Effector memory CD8-positive, alpha-beta T cell (primary cell): ENCODE results near the gene GPR148.

ENCODE experiments used
- ATAC-seq: fragments of 150-1000 bp; cut with Tn5 transposase; replicated peaks from 2 replicates; pipeline ENCODE4 v1.10.0; 2021; ENCODE audit warnings: mild to moderate bottlenecking, moderate library complexity
- DNase-seq, 3 experiments: peaks; one replicate each; pipeline ENCODE4 v3.0.0; 2021
- H3K27ac Mint-ChIP-seq, 2 donors: one replicate each; pipeline ENCODE4 v1.8.0; 2022; ENCODE audit warnings: mild to moderate bottlenecking in 2 of 2, mixed read lengths in 2 of 2, moderate library complexity in 2 of 2
- H3K27me3 Mint-ChIP-seq, 2 donors: one replicate each; pipeline ENCODE4 v1.8.0; 2022; ENCODE audit warnings: mixed read lengths in 2 of 2
- H3K36me3 Mint-ChIP-seq: one replicate; pipeline ENCODE4 v1.8.0; 2022; ENCODE audit warnings: mild to moderate bottlenecking, moderate library complexity, mixed read lengths; ENCODE audit not compliant: insufficient read depth
- H3K4me1 Mint-ChIP-seq, 2 donors: one replicate each; pipeline ENCODE4 v1.8.0; 2022; ENCODE audit warnings: low read depth in 2 of 2, mixed read lengths in 2 of 2
- H3K4me3 Mint-ChIP-seq, 2 donors: one replicate each; pipeline ENCODE4 v1.8.0; 2022; ENCODE audit warnings: mild to moderate bottlenecking in 2 of 2, mixed read lengths in 2 of 2, moderate library complexity in 2 of 2
- H3K9me3 Mint-ChIP-seq, 2 donors: one replicate each; pipeline ENCODE4 v1.8.0; 2022; ENCODE audit warnings: mixed read lengths in 2 of 2

Gene GPR148

DNA sequence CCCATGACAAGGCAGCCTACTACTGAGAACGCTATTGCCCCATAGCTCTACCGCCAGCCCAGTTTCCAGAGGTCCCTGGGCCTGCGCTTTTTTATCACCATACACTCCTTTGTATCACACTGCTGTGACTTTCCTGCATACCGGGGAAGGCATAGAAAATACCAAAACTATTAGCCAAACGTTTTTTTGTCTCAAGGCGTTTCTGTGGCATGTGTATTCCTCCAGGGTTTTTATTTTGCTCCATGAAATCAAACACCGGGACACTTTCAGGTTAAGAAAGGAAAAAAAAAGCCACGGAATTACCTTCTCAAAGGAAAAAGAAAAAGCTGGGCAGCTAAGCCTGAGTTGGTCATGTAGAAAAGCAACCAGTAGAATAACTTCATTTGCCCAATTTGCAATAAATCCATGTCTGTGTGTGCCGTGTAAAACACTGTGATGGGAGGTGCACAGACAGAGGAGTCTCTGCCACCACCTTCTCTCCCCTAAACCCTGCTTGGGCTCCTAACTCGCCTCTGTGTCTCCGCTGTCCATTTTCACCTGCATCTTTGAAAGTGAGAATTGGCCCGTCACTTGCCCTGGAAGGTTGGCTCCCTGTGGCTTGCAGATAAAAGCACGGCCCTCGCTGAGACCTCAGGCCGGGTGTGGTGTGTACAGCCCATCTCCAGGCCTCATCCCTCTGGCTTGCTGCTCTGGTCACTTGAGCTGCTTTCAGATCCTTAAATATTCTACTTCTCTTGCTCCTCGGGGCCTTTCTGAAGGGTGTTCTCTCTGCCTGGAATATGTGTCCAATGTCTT, 28.2 kb downstream of the GPR148 start:
- Mint-ChIP-seq H3K4me3 (peak overlapping the region; percentile 60 to 70), H3K27ac (no peak overlapping the region), H3K9me3 (no peaks in the 10 kb centered on the region)

DNA sequence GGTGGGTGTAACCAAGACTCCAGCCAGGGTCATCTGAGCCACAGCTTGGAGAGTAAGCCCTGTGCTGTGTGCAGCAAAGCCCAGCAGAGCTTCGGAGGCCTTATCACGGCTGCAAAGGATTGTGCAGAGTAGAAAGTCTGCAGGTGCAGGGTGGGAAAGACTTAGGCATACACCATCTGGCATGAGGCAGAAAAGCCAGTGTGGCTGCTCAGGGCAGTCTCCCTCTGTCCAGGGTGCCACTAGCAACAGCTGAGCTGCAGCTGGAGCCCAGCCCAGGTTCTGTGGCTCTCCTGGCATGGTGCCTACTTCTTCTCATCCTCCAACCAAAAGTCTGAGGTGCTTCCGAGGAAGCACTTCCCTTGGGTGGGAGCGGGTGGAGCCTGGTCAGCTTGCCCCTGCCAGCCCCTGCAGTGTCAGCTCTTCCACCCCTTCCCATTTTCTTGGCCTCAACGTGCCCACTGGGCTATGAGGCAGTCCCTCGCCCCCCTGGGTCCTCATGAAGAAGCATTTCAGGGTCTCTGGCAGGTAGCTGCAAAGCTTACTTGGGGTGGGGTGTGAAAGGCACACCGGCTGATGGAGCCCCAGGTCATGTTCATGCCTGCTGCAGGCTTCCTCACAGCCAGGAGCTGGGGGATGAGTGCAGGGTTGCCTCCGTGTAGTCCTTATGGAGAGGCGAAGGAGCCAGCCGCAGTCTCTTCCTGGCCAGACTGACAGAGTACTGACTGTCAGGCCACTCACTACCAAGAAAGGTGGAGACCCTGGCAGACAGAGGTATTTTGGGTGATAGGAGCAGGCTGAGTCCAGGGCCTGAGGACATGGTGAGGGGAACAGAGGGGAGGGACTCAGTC, 31.3 kb downstream of the GPR148 start:
- H3K4me1 Mint-ChIP-seq, result peaks cover 0 to 9% of the 10 kb centered on the region in 2 donors
- H3K4me3 Mint-ChIP-seq, result no peak overlapping the region
- H3K9me3 Mint-ChIP-seq, result no peaks in the 10 kb centered on the region
- DNase-seq, result no peak
- H3K36me3 Mint-ChIP-seq, result peaks cover 2% of the 10 kb centered on the region
- no peak for ATAC-seq
- H3K27ac Mint-ChIP-seq, result no peak overlapping the region
- H3K27me3 Mint-ChIP-seq, result peaks cover 45 to 74% of the 10 kb centered on the region in 2 donors

More for the DNA sequence above, 28.2 kb downstream of the GPR148 start:
- Mint-ChIP-seq H3K36me3 (peaks cover 2% of the 10 kb centered on the region), H3K27me3 (peaks cover 68 to 83% of the 10 kb centered on the region in 2 donors), H3K4me1 (peaks cover 0 to 9% of the 10 kb centered on the region in 2 donors)
- DNase-seq (no peak), ATAC-seq (no peak)

DNA sequence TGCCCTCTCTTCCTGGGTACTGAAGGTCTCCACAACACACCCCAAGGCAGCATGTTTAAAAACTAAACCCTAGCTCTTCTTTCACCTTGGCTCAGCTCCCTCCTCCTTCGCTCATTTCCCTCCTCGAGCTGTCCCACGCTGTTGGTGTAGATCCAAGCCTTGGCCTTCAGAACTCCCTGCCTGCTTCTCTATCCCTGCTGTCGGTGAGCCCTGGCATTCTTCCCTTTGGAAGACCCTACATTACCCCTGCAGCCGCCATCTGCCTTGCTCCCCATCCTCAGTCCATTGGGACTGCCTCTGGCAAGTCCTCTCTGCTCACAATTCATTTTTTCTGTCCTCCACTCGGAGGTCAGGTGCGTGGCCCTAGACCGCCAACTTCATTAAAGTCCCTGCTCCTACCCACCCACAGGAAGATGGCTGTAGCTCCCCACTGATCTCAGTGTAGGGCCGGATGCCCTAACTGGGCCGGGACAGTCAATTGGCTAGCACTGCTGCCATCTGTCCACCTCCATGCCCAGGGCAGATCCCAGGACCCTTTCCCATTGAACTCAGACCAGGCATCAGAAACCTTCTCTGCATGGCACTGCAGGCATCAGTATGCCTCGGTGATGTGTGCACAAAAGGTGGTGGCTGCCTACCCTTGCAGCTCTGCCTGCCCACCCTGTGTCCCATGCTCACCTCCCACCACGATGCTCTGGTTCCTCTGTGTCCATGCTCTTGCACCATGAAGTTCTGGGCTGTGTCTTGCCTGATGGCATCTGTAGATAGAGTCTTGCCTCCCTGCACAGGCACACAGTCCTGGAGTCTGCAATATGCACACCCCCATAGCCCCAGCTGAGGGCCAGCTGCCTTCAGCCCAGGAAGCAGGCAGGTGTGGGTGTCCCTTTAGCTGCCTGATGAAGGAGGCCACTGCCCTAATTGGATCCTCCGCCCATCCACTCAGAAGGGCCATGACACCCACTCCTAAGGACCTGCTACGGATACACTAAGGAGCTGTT, 32.2 kb downstream of the GPR148 start:
- Mint-ChIP-seq H3K36me3 (peaks cover 2% of the 10 kb centered on the region), H3K4me3 (no peak overlapping the region), H3K4me1 (peaks cover 0 to 4% of the 10 kb centered on the region in 2 donors), H3K27me3 (peaks cover 38 to 73% of the 10 kb centered on the region in 2 donors), H3K27ac (no peak overlapping the region), H3K9me3 (no peaks in the 10 kb centered on the region)
- no peak for DNase-seq
- ATAC-seq, result no peak

DNA sequence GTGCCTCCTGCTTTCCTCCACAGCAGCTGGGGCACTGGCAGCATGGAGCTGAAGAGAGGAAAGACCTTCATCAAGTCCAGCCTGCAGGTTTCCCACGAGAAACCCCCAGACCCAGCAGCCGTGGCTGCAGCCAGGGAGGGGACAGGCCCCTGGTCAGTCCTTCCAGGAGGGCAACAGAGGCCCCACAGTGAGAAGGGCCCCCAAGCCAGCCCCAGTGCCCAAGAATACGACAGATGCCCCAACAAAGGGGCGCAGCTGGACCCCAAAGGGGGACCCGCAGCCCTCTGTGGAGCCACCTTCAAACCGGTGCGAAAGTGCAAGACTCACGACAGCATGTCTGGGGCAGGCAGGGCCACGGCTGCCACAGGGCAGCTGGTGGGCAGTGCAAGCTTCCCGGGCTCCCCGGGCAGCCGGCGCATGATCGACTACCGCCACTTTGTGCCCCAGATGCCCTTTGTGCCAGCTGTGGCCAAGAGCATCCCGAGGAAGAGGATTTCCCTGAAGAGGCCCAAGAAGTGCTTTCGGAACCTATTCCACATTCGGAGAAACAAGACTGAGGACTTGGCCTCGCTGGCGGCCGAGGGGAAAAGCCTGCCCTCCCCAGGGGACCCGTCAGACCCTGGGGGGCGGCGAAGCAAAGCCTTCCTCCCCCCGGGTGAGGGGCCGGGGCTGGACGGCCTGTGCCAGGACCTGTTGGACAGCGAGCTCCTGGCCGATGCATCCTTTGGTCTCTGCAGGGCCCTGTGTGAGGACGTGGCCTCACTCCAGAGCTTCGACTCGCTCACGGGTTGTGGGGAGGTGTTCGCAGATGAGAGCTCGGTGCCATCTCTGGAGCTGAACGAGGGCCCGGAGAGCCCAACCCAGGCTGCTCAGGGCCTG, 33.4 kb downstream of the GPR148 start:
- DNase-seq (no peak), ATAC-seq (no peak)
- peaks cover 37 to 75% of the 10 kb centered on the region in 2 donors for H3K27me3 Mint-ChIP-seq
- H3K4me1 Mint-ChIP-seq, result no peaks in the 10 kb centered on the region
- no peaks in the 10 kb centered on the region for H3K9me3 Mint-ChIP-seq
- peaks cover 2% of the 10 kb centered on the region for H3K36me3 Mint-ChIP-seq
- H3K4me3 Mint-ChIP-seq, result no peak overlapping the region
- H3K27ac Mint-ChIP-seq, result no peak overlapping the region

DNA sequence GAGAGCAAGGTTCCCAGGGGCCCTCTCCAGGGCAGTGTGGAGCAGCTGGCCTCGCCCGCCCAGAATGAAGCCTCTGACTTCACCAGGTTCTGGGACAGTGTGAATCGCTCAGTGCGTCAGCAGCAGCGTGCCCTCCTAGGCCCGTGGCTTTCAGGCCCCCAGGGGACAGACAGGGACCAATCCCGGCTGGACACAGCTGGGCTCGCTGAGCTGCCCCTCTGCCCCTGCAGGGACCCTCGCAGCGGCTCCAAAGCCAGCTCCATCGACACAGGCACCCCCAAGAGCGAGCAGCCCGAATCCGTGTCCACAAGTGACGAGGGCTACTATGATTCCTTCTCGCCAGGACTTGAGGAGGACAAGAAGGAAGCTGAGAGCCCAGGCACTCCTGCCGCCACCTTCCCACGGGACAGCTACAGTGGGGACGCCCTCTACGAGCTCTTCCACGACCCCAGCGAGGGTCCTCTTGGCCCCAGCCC, 34.1 kb downstream of the GPR148 start:
- no peak for ATAC-seq

DNA sequence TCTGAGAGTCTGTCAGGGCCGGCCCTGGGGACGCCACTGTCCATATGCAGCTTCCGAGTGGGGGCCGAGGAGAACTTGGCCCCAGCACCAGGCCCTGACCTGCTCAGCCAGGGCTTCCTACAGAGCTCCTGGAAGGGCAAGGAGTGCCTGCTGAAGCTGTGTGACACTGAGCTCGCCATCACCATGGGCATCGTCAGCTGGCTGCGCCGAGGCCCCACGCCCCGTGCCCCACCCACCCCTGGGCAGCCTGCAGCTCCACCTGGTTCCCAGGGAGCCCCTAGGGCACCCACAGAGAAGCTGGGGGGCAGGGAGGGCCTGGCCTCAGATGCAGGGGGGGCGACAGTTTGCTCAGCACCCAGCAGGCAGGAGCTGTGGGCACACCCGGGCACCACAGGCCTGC, 34.5 kb downstream of the GPR148 start:
- Mint-ChIP-seq H3K36me3 (peaks cover 2% of the 10 kb centered on the region), H3K27me3 (peaks cover 33 to 75% of the 10 kb centered on the region in 2 donors), H3K4me3 (no peak overlapping the region), H3K27ac (no peak overlapping the region), H3K9me3 (no peaks in the 10 kb centered on the region), H3K4me1 (no peaks in the 10 kb centered on the region)
- no peak for DNase-seq
- ATAC-seq, result no peak

More for the DNA sequence above, 34.1 kb downstream of the GPR148 start:
- no peaks in the 10 kb centered on the region for H3K4me1 Mint-ChIP-seq
- DNase-seq, result no peak
- H3K4me3 Mint-ChIP-seq, result no peak overlapping the region
- no peaks in the 10 kb centered on the region for H3K9me3 Mint-ChIP-seq
- H3K27ac Mint-ChIP-seq, result no peak overlapping the region
- peaks cover 33 to 75% of the 10 kb centered on the region in 2 donors for H3K27me3 Mint-ChIP-seq
- H3K36me3 Mint-ChIP-seq, result peaks cover 2% of the 10 kb centered on the region

DNA sequence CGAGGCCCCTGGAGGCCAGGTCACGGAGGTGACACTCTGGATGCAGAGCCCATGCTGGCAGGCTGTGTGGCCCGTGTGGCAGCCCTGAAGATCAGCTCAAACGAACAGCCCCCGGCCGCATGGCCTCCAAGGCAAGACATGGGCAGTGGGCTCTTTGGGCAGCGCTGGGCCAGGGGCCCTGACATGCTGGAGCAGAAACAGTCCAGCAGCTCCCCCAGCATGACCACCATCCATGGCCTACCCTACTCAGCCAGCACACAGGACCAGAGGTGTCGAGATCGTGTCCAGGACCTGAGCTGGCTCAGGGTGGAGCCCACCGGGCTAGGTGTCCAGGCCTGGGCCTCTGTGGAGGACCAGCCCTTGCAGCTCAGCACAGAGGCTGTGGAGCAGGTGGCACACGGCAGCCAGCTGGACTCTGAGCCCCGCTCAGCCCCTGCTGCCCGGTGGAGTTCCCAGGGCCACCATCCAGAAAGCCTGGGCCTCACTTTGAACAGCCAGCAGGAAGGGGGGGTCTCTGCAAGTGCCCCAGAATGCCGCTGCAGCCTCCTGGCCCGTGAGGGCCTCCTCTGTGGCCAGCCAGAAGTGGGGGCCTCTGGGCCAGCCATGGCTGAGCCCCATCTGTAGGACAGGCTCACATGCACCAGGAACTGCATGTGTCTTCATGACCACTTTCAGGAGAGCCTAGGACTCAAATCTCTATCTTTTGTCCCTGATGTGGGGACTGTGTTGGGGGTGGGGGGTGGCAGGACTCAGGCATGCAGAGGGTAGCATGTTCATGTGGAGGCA, 35.4 kb downstream of the GPR148 start:
- Mint-ChIP-seq H3K4me1 (no peaks in the 10 kb centered on the region), H3K27me3 (peaks cover 31 to 77% of the 10 kb centered on the region in 2 donors), H3K9me3 (no peaks in the 10 kb centered on the region), H3K4me3 (no peak overlapping the region), H3K27ac (no peak overlapping the region), H3K36me3 (peaks cover 2% of the 10 kb centered on the region)
- ATAC-seq (no peak), DNase-seq (no peak)

DNA sequence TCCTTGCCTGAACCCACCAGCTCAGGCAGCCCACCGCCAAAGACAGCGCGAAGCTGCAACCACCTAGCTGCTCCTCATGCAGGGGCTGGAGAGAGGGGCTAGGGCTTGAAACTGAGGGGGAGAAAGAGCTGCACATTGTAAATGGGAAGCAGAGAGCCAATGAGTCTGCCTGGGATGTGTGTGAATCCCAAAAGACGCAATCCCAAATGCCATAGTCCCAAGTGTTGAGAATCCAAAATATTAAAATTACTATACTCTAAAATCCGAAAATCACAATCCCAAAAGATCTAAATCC, 35.9 kb downstream of the GPR148 start:
- H3K4me3 Mint-ChIP-seq, result no peak overlapping the region
- no peak overlapping the region for H3K27ac Mint-ChIP-seq
- no peaks in the 10 kb centered on the region for H3K4me1 Mint-ChIP-seq
- ATAC-seq, result no peak
- H3K27me3 Mint-ChIP-seq, result peaks cover 31 to 82% of the 10 kb centered on the region in 2 donors
- DNase-seq, result no peak
- peaks cover 2% of the 10 kb centered on the region for H3K36me3 Mint-ChIP-seq
- no peaks in the 10 kb centered on the region for H3K9me3 Mint-ChIP-seq

DNA sequence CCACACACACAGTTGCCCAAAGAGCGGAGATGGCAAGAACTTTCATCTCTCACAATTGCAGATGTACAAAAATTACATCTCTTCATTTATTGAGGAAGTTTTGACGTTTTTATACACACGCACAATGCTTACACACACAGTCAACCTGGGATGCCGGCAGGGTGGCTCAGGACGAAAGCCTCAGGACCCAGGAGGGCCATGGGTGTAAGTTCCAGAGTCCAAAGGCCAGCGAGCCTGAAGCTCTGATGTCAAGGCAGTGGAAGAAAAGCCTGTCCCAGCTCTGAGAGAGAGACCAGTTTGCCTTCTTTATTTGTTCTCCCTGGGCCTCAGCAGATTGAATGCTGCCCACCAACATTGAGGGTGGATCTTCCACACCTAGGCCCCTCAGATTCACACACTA, 36.6 kb downstream of the GPR148 start:
- ATAC-seq (no peak), DNase-seq (no peak)
- H3K36me3 Mint-ChIP-seq, result peaks cover 2% of the 10 kb centered on the region
- no peak overlapping the region for H3K27ac Mint-ChIP-seq
- peaks cover 30 to 79% of the 10 kb centered on the region in 2 donors for H3K27me3 Mint-ChIP-seq
- no peak overlapping the region for H3K4me3 Mint-ChIP-seq
- no peaks in the 10 kb centered on the region for H3K4me1 Mint-ChIP-seq
- no peaks in the 10 kb centered on the region for H3K9me3 Mint-ChIP-seq

DNA sequence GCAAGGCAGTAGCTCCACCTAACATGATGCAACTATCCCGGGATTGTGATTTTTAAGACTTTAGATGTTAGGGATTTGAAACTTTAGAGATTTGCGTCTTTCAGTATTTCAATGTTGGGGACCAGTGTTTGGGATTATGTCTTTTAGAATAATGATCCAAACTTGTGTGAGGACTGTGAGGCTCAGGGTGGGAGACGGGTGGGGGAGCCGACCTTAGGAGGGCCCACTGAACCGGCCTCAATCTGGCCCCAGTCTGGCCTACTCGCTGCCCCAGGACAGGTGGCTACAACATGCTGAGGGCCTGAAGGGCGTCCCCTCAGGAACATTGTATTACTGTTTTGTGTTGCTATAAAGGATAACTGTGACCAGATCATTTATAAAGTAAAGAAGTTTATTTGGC, 37.2 kb downstream of the GPR148 start:
- Mint-ChIP-seq H3K27ac (no peak overlapping the region), H3K36me3 (peaks cover under 1% of the 10 kb centered on the region), H3K9me3 (no peaks in the 10 kb centered on the region), H3K27me3 (peaks cover 24 to 74% of the 10 kb centered on the region in 2 donors), H3K4me1 (no peaks in the 10 kb centered on the region), H3K4me3 (no peak overlapping the region)
- no peak for ATAC-seq
- DNase-seq, result no peak

DNA sequence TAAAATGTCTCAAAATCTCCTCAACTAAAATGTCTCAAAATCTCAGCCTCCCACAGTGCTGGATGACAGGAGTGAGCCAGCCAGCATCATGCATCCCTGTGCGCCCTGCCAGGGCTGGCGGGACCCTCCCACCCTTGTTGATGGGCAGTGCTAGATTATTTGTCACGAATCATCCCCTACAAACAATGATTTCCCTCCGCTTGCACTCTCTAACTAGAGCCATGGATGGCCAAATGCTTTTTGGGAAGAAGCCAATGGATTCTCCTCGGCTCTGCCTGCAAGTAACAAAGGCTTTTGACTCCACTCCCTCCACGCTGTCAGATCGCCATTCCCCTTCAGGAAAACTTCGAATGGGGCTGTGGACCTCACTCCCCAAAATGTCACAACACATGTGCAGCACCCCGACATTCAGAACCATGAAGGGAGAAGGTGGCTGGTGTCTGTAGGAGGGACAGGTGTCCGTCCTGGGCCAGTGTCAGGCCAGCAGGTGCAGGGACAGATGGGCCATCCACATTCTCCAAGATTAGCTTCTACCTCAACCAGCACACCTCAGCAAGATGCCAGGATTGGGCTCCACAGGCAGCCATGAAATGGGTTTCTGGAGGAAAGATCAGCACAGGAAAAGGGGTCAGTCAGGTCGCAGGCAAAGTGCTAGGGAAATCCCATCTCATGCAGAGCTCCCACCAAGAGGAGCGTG, 38.0 kb downstream of the GPR148 start:
- Mint-ChIP-seq H3K36me3 (no peaks in the 10 kb centered on the region), H3K27me3 (peaks cover 16 to 69% of the 10 kb centered on the region in 2 donors), H3K4me3 (no peak overlapping the region), H3K4me1 (no peaks in the 10 kb centered on the region), H3K27ac (no peak overlapping the region), H3K9me3 (no peaks in the 10 kb centered on the region)
- ATAC-seq, result no peak
- DNase-seq, result no peak
